Lower leg skin (tissue), 3 donors: ENCODE data around the gene PLEKHH3.

ENCODE experiments used
- CTCF ChIP-seq, 3 donors: fragments of 450-650 bp; IDR thresholded peaks; one replicate each; pipeline ENCODE4 v1.5.1; 2016; ENCODE audit warnings: antibody characterized with exemption in 3 of 3, mild to moderate bottlenecking in 3 of 3, moderate library complexity in 2 of 3
- POLR2A ChIP-seq, 2 donors: fragments of 450-650 bp; IDR thresholded peaks; one replicate each; pipeline ENCODE4 v1.6.1; 2016 to 2017; ENCODE audit warnings: antibody characterized with exemption in 2 of 2, mild to moderate bottlenecking in 1 of 2, moderate library complexity in 1 of 2

- TF ChIP-seq CTCF (IDR thresholded peaks at IDR 0.05), result no peak
- no peak for TF ChIP-seq POLR2A (IDR thresholded peaks at IDR 0.05)
Measured at GRCh38 chr17:42704837-42705494, 28.2 kb upstream of the PLEKHH3 start.
